Activated gamma-delta T cell treated with Interleukin-2 at 50 U/mL for 16 hours (primary cell): Measurements from ENCODE around the gene ST3GAL4.
"Not testable (repeated sequence)": the region's sequence is repeated elsewhere in the genome, so short reads cannot be mapped to it uniquely, and the experiment has no call there.

Source experiments
- DNase-seq: peaks from one replicate; pipeline ENCODE4 v3.0.0-alpha.2; 2020

Gene ST3GAL4

DNA sequence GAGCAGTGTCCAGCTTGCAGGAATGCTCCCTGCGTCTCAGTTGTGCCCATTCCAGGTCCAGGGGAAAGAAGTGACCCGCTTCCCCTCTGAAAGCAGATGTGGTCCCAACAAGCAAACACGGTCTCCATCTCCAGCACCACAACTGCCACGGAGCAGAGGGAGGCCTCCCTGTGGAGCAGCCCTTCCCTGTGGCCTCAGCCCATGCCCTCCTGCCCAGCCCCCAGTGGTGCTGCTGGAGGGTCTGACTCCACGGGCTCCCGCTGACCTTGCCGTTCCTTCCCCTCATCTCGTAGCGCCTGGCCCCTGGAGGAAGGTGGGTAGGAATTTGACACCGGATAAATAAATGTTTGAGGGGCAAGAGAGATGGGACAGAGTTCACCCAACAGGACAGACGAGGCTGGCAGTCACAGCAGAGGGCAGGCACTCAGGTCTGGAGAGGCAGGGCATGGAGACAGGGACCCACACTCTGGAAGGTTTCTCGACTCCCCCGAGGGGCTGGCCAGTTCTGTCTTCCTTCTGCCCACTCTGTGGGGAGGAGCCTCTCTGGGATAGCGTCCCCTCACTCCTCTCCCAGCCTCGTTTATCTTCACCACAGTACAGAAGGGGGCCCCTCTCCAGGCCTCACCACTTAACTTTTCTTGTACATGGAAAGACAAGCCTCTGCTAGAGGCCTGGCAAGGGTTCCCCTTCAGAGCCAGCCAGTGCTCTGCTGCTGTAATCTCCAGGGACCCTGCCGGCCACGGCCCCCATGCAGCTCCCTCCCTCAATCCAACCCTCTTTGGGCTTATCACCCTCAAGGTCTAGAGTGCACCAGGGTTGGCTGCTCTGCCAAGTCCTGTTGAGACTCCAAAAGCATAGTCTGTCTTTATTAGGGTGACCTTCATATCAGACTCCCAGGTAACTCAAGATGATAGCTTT lies 7.5 kb upstream of the ST3GAL4 start:
- DNase-seq, result no peak

DNA sequence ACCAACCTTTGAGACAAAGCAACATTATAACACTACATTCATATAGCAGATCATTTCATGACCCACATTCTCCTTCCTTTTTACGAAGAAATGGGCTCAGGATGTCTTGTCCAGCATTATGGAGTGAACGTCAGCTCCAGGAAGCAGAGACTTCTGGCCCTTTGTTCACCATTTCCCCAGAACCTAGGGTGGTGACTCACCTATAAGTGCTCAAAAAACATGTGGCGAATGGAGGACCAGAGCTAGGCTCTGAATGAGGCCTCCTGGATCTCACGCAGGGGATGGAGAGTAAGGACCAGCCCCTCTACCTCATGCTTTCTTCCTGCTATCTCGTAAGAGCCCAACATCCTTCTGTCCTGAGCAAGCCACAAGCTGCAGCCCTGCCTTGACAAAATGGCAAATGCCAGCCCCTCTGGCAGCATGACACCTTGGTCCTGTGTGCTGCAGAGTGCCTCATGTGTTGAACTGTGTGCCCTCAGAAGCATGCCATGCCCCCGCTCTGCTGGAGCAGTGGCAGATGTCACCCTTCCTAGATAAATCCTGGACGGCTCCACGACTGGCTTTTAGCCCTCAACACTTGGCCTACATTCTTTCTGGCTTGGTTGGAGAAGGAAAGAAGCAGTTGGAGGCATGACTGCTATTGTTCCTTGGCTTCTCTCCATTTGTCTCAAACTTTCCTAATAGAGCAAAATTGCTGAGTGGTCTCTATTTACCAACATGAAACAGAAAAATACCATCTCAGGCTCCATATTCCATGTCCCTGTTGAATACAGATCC lies 6.5 kb upstream of the ST3GAL4 start:
- DNase-seq, result no peak

DNA sequence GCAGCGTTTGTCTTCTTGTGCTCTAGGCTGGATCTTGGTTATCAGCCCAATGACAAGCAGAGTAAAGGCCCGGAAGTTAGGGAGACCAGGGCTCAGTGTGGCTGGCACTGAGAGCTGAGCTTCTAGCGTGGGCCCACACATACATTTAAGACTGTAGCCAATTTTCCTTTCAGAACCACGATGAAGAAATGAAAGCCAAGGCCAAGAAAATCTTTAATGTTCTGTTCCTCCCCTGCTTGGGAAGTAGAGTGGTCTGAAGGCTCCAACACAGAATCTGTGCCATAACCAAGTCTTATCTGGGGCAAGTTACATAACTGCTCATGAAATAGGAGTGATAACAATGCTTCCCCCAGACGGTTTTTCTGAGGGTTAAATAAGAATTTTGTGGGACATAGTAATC lies 4.7 kb upstream of the ST3GAL4 start:
- no peak for DNase-seq

DNA sequence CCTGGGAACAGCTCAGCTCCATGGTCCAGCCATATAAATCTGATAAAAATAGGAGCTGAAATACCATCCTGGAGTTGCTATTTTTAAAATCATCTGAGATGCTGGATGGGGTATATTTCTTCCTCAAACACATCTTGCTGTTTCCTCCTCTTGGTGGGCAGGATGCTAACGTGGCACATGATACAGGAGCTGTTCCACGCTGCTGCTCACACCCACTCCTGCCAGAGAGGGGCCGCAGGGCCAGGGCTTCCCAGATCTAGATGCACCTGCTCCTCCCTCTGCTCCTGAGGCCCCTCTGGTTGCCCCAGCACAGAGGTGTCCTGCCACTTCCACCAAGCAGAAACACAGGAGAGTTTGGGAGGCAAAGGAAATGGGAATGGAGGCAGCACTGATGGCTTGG lies 3.3 kb upstream of the ST3GAL4 start:
- no peak for DNase-seq

DNA sequence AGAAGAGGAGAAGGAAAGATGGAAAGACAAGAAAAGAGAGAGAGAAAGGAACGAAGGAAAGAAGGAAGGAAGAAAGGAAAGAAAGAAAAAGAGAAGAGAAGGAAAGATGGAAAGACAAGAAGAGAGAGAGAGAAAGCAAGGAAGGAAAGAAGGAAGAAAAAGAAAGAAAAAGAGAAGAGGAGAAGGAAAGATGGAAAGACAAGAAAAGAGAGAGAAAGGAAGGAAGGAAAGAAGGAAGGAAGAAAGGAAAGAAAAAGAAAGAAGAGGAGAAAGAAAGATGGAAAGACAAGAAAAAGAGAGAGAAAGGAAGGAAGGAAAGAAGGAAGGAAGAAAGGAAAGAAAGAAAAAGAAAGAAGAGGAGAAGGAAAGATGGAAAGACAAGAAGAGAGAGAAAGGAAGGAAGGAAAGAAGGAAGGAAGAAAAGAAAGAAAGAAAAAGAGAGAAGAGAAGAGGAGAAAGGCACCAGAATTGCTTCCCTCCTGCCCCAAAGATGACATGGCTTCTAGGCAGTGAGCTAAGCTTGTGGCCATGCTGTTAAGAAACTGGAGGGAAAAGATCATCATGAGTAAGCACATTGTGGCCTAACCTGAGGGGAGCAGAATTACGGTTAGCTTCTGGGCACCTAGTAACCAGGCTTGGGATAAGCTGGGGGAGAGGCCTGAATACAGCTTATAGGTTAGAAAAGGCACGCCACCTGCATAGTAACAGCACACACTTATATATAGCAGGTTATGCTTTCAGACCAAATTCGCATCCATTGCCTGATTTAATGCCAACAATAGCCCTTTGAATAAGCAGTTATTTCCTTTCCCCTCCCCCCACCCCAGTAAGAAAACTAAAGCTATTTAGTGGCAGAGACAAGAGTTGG lies 2.3 kb upstream of the ST3GAL4 start:
- DNase-seq, result no peak

DNA sequence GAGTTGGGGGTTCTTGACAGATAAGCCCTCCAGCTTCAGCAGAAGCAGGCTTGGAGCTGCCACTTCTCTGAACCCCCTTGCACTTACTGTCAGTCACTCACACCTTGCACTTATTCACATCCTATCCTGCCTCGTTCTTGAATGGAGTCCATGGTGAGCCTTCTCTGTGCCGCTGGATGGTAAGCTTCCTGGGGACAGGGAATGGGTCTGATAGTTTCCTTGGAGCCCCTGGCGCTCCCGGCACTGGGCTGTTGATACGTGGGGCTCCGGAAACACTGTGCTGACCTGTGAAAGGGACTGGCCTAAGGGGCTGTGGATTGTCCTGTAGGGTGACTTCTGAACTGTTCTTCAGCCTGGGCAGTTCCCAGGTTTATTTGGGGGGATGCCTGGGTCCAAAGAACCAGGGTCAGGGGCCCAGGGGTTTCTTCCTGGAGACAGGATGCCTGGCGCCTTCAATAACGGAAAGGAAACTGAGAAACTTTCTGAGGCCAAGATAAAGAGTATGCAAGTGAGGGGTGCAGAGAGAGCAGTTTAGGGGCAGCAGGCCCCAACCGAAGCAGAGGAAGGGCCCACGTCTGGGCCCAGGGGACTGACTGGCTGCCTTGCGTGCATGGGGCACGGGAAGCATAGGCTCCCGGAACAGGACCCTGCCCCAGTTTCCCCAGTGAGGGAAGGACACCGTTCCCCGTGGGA lies 709 bp upstream of the ST3GAL4 start:
- DNase-seq, result no peak

DNA sequence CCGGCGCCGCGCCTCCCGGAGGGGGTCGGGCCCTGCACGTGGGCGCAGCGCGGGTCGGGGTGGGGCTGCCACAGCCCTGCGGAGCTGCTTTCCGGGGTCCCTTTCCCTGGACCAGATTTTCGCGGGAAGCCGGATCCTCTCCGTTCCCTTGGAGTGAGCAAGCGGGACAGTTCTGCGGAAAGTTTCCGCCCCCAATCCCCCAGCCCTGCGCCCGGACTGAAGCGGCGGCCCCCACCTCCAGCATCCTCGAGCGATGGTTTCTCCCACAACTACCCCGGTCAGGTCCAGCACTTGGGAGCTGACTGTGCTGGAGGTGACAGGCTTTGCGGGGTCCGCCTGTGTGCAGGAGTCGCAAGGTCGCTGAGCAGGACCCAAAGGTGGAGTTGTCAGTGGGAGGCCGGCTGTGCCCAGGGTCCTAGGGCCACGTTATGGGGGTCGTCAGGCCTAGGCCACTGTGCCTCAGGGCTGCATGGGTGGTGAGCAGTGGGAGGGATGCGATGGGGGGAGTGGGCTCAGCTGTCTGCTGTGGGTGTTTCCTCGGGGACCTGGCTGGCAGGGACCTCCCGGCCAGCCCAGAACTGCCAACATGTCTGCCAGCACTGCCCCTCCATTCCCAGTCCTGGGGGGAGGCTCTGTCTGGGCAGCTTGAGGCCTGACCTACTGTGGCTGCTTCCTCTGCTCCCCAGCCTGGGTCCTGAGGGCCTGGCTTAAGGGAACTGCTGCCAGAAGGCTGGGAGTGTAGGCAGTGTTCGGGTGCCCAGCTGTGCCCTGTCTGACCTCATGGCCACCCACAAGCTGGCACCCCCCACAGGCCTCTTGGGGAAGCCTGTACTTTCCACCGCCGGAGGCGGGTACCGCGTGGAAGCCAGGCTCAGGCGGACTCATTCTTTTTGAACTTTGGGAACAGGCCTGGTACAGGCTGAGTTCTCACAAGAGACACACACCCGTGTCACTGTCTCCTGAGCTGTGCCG lies 726 bp downstream of the ST3GAL4 start:
- no peak for DNase-seq

DNA sequence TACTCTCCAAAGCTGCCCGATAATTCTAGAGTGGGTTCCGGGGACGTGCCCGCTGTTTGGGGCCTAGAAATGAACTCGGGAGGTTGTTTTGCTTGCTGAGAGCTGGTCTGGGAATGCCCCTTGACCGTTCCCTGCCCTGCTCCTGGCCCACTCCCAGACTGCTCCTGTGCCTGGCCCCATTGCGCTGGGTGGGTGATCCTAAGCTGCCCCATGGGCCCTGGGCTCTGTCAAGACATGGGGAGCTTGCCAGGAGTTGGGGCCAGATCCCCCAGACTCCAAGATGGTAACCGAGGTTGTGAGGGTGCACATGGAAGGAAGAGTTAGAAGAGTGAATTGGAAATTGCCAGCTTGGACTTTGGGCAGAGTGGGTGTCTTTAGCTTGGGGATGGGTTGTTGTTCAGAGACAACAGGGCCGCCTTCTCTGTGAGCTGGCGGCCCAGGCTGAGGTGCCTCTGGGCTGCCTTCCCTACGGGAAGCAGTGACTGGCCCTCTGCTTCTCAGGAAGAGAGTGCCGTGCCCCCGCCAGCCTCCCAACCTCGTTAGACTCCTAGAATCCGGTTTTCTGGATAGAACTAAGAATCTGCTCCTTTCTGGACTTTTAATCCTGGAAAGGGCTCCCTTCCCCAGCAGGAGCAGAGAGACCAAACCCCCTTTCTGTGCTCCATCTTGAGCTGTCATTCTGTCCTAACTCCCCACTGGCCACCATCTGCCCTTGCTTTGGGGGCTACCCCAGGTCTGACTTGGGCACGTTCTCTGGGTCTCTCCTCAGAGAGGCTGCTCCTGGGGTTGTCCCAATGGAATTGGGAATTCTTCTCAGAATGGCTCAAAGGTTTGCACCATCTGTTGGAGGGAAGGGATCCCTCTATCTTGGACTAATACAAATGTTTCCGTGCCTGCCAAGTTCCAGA lies 1.8 kb downstream of the ST3GAL4 start:
- DNase-seq, result no peak

DNA sequence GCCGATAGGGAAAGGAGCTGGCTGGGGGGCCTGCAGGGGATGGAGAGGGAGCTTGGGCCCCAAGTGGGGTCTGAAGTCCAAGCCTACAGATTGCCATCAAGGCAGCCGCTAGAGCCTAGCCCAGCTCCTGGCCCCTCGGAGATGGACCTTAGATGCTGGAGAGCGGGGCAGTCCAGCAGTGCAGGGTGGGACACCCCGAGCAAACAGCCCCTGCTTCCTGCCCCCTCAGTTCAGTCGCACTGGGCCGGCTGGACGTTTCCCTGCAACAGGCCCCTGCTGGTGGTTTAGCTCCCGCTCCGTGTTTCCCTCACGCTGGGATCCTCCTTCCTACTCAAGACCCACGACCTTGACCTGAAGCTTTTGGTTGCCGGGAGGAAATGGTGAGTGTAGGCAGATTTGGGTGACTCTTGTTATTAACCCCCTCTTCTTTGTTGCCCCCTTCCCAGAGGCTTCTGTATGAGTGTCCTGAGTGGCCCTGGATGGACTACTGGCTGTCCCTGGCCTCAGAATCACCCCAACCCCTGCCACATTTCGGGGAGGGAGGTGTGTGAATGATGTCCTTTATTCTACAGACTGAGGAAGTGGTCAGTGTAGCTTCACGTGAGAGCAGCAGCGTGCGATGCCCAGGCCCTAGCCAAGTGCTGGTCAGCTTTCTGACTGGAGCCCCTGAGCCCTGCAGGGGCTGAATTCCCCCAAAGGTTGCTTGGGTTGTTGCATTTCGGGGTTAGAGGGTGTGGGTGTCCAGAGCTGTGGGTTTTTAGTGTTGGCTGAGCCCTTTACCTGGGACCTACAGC lies 2.7 kb downstream of the ST3GAL4 start:
- DNase-seq, result no peak

DNA sequence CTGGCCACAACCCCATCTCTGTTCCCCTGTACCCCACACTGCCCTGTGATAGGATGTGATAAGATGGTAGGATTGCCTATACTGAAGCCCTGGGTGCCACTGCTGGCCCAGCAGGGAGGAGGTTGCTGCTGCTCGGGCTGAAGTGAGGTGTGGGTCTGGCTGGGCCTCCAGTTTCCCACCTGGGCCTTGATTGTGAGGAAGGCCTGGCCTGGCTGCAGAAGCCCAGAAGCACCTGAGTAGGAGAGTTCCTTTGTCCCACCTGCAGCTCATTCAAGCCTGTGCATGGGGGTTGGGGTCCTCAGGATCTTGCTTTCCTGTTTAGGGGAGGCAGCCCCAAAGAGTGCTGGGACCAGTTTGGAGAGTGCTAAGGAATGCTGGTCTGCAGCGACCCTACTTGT lies 3.3 kb downstream of the ST3GAL4 start:
- no peak for DNase-seq

DNA sequence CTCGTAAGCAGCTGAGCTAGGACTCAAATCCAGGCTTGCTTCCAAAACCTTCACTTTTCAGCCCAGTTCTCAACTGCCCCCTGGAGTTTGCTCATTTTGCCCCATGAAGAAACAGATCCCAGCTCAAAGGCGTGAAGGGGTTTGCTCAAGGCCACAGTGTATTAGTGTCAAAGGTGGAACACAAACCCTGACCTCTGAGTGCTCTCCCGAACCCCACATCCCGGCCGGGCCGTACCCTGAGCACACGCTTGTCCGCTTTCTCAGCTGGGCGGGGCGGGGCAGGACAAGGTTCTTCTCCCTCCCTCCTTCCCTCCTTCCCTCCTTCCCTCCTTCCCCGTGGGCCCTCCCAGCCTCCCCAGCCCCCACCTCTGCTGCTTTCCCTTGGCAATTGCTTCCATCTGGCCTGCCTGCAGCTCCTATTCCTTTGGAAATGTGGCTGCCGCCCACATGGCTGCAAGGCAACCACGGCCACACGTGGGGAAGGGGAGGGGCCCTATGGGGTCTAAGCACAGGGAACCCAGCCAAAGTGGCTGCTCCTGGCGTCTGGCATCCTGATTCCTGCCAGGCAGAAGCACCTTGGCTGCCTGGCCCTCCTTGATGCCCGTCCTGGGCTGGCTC lies 4.1 kb downstream of the ST3GAL4 start:
- DNase-seq, result no peak

DNA sequence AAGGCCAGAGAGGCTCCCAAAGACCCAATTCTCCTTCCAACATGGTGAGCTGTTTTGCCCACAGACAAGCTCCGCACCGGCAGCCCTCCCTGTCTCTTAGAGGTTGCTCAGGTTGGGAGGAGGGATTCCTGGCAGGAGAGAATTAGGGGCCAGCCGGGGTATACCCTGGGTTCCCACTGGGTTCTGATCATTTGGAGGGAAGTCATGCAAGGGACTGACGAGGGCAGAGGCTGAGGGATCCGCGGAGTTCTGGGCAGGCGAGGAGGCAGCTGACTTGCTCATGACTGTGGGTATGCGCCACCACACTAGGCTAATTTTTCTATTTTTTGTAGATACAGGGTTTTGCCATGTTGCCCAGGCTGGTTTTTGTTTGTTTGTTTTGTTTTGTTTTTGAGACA lies 4.6 kb downstream of the ST3GAL4 start:
- DNase-seq, result no peak

DNA sequence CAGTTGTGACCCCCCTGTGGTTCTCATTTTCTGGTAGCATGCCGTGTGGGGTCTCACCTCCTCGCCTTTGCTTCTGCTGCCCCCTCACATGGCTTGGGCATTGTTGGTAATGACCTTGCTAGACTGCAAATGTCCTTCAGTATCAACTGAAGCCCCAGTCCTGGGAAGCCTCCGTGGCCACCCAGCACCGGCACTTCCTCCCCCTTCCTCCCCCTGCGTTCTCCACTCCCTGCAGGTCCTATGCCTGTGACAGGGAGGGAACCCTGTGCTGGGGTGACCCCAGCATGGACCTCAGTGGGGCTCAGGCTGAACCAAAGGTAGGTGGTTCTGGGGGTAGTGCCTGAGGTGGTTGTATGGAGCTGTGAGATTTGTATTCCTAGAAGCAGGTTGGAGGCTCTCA lies 5.9 kb downstream of the ST3GAL4 start:
- no peak for DNase-seq

DNA sequence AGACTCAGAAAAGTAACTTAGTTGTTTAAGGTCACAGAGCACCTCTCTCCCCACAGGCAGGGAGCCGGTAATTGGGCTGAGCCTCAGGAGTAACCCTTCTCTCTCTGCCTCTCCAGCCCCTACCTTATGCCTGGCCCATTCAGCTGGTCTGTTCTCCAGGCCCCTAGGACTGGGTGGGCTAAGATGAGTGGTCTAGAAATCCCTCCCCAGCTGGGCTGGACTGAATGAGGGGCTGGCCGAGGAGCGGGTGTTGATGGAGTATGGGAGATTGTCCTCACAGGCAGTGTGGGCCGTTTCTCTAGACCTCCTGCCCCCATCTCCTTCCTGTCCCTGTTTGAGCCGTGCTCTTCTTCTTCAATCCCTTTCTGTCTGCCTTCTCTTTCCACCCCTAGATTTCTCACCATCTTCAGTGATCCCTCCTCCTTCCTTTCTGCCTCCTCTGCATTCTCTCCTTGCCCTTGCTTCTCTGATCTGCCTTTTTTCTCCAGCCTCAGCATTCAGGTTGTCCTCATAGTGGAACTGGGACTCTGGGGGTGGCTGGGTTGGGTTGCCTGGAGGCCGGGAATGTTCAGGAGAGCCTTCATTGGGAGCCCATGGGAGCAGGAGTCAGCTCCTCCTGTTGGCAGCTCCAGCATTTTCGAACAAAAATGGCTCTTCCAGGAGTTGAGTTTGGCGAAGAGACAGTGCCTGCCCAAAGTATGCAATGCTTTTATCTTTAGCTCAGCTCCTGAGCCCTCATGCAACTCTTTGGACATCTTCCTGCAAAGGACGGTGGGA lies 7.6 kb downstream of the ST3GAL4 start:
- DNase-seq, result no peak

DNA sequence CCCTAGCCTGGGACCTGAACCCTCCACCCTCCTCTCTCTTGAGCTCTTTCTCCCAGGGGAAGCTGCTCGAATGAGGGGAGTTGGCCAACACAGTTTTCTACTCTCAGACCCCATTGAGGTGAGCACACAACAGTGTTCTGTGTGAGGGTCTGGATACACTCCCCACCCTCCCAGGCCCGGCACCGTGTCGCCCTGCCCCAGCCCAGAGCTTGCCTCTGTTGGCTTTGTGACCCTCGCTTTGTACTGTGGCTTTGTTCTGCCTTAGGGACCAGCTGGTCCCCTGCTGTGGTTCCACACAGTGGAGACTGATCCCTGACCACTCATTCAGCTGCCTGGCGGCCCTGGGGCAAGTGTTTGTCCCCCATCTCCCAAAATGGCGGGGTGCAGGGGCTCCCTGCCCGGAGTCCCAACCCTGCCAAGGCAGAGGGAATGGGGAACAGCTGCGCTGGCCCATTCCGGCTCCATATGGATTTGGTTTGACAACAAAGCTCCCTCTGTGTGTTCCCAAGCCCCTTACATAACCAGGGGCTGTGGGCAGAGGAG lies 8.3 kb downstream of the ST3GAL4 start:
- DNase-seq, result no peak

DNA sequence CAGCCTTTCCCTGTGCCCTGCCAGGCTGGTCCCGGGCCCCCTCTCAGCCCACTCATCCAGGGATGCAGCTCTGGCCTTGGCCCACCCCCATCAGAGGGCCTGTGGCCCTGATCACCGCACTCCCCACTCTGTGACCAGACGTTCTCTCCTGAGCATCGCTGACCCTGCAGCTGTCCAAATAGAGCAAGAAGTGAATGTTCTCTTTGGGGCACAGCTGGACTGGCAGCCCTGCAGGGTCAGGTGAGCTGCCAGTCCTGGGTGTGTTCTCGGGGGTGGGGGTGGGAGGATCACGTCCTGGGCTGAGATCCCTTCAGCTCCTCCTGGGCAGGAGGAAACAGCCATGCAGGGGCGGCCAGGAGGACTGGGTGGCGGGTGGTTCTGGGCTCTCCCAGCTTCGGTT lies 9.2 kb downstream of the ST3GAL4 start:
- not testable (repeated sequence) for DNase-seq

DNA sequence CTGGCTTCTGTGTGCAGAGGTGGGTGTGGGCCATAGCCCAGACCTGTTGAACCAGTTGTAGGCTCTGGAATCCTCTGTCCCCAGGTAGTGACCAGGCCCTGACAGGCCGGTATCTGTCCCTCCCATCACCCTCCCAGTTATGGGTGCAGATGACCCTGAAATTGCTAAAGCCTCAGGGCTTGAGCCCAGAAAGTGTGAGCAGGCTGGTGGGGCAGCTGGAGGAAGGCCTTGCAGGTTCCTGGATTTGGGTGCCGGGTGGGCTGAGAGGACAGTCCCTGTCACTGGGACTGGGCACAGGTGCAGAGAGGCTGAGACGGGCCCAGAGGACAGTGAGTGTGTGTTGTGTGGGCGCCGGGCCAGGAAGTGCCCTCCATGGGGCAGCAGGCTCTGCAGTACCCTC lies 10.0 kb downstream of the ST3GAL4 start:
- not testable (repeated sequence) for DNase-seq
